ENCODE measurements around the gene TCAP. TPM values are rescaled to one million over a fixed set of nuclear protein-coding genes. Genes with fewer than 3 reads are reported as not detected.
A peak's percentile ranks its signal among the peaks of the same experiment; 100 is the strongest.

The TCAP gene
- total RNA-seq, 1 experiment from 2014 or later = 2.1 TPM

- no CpG with 5 or more reads among the region's 49 CpGs for WGBS (ENCODE audit: extremely low coverage, insufficient read length, low lambda C conversion rate)
- no peaks in the 10 kb centered on the region; a peak in 1 of 5 replicates for H3K9me3 Mint-ChIP-seq
- DNase-seq = no peak
- no peak overlapping the region for H3K23ac ChIP-seq (ENCODE audit: insufficient read length, low read depth, low read length)
- H3K79me1 ChIP-seq (ENCODE audit: insufficient read depth, low read depth, low read length, poor library complexity, severe bottlenecking) = no peaks in the 10 kb centered on the region
- no peak overlapping the region for H3K18ac ChIP-seq (ENCODE audit: insufficient read length, low read depth, low read length)
- H3K36me3 Mint-ChIP-seq (ENCODE audit: insufficient read depth in 1 of 3, low read depth in 3 of 3) = no peaks in the 10 kb centered on the region
- no peak overlapping the region for H2BK120ac ChIP-seq (ENCODE audit: low read depth, low read length, poor library complexity, severe bottlenecking)
- H3K27ac ChIP-seq (ENCODE audit: insufficient read length, low read depth, low read length) = no peak overlapping the region
- H3K4me2 ChIP-seq (ENCODE audit: insufficient read depth, insufficient read length, low read length) = peak overlapping the region; percentile 65
- no peak overlapping the region for H3K14ac ChIP-seq (ENCODE audit: insufficient read depth, low read length)
- H2AFZ ChIP-seq (ENCODE audit: low read length) = no peak overlapping the region
- H3K27ac Mint-ChIP-seq = peak overlapping the region in 1 of 3 experiments; percentile 67; a peak in 1 of 7 replicates
- no peaks in the 10 kb centered on the region for H4K20me1 ChIP-seq (ENCODE audit: control insufficient read depth, insufficient read depth, insufficient read length)
- H3K4me3 Mint-ChIP-seq = peak overlapping the region; percentile 56 to 79
- no peak overlapping the region for H2AK5ac ChIP-seq (ENCODE audit: insufficient read length, low read length)
- H3K27me3 Mint-ChIP-seq (ENCODE audit: low read depth) = peaks cover 65% of the 10 kb centered on the region
- no peak overlapping the region for H2BK5ac ChIP-seq (ENCODE audit: insufficient read length, low read length)
- no peak overlapping the region for H4K5ac ChIP-seq (ENCODE audit: insufficient read length, low read depth, low read length)
- no peak overlapping the region for H2BK12ac ChIP-seq (ENCODE audit: insufficient read length, low read depth, low read length)
- H4K91ac ChIP-seq (ENCODE audit: insufficient read length, low read depth, low read length) = no peak overlapping the region
- peaks cover 3% of the 10 kb centered on the region; the same call in 1 of the 2 replicates for H3K27me3 ChIP-seq (ENCODE audit: insufficient read depth, low read length)
- H3K79me2 ChIP-seq (ENCODE audit: insufficient read depth, low read length) = no peaks in the 10 kb centered on the region
- no peak overlapping the region for H3K9ac ChIP-seq (ENCODE audit: extremely low read depth, insufficient read length, low read length)
- H3K4ac ChIP-seq (ENCODE audit: low read depth, low read length) = no peak overlapping the region
- peaks cover 6% of the 10 kb centered on the region; the same call in 1 of the 2 replicates for H3K4me1 ChIP-seq (ENCODE audit: insufficient read depth, low read length)
- TF ChIP-seq CTCF (conservative IDR thresholded peaks at IDR 0.05) = no peak
- no peaks in the 10 kb centered on the region for H3K9me3 ChIP-seq (ENCODE audit: control insufficient read depth, low read depth, low read length)
- H4K8ac ChIP-seq (replicated peaks; ENCODE audit: insufficient read length, low read depth, low read length) = no peak overlapping the region
- H3T11ph ChIP-seq (ENCODE audit: low read length) = no peak overlapping the region
- H2BK15ac ChIP-seq (ENCODE audit: low read depth, low read length) = no peak overlapping the region
- no peak overlapping the region for H3K56ac ChIP-seq (ENCODE audit: insufficient read length, low read depth, low read length)
- peaks cover 39 to 54% of the 10 kb centered on the region in 2 experiments for H3K4me1 Mint-ChIP-seq
- H2BK20ac ChIP-seq (ENCODE audit: low read depth, low read length, poor library complexity, severe bottlenecking) = no peak overlapping the region
- H3K23me2 ChIP-seq (ENCODE audit: insufficient read length, low read depth, low read length, poor library complexity, severe bottlenecking) = peaks cover 6% of the 10 kb centered on the region
Observed at GRCh38 chr17:39667262-39667944, 2.3 kb downstream of the TCAP start.
